HEK293 (cell line): ENCODE data around the gene ADAMTSL5.
A peak's percentile ranks its signal among the peaks of the same experiment; 100 is the strongest.

Source experiments
- KLF9 ChIP-seq: fragments of 450-650 bp; formaldehyde crosslinking; IDR thresholded peaks from 2 replicates; pipeline ENCODE4 v1.5.1; 2016; ENCODE audit warnings: missing biosample characterization, missing genetic modification characterization, low read depth
- REPIN1 ChIP-seq: fragments of 450-650 bp; formaldehyde crosslinking; IDR thresholded peaks from 2 replicates; pipeline ENCODE4 v1.5.1; 2017; ENCODE audit warnings: missing biosample characterization, missing genetic modification characterization, low read depth
- SALL2 ChIP-seq: fragments of 450-650 bp; formaldehyde crosslinking; IDR thresholded peaks from 2 replicates; pipeline ENCODE4 v1.5.0; 2017; ENCODE audit warnings: missing biosample characterization, mild to moderate bottlenecking, missing genetic modification characterization, borderline replicate concordance
- ZBTB7A ChIP-seq: fragments of 450-650 bp; formaldehyde crosslinking; IDR thresholded peaks from 2 replicates; pipeline ENCODE4 v1.5.1; 2016; ENCODE audit warnings: low read depth, missing biosample characterization, missing genetic modification characterization
- ZBTB8A ChIP-seq: fragments of 450-650 bp; formaldehyde crosslinking; IDR thresholded peaks from 2 replicates; pipeline ENCODE4 v1.5.1; 2016; ENCODE audit warnings: missing biosample characterization, missing genetic modification characterization
- ZFHX2 ChIP-seq: fragments of 450-650 bp; formaldehyde crosslinking; conservative IDR thresholded peaks from 2 replicates; pipeline ENCODE4 v1.5.1; 2016; ENCODE audit warnings: missing biosample characterization, missing genetic modification characterization
- ZNF121 ChIP-seq: fragments of 450-650 bp; formaldehyde crosslinking; IDR thresholded peaks from 2 replicates; pipeline ENCODE4 v1.5.1; 2016; ENCODE audit warnings: missing biosample characterization, missing genetic modification characterization
- ZNF324 ChIP-seq: fragments of 450-650 bp; formaldehyde crosslinking; IDR thresholded peaks from 2 replicates; pipeline ENCODE4 v1.5.1; 2016; ENCODE audit warnings: missing biosample characterization, missing genetic modification characterization
- ZNF335 ChIP-seq: fragments of 450-650 bp; formaldehyde crosslinking; conservative IDR thresholded peaks from 2 replicates; pipeline ENCODE4 v1.5.1; 2016; ENCODE audit warnings: missing biosample characterization, missing genetic modification characterization
- ZNF391 ChIP-seq: fragments of 450-650 bp; formaldehyde crosslinking; IDR thresholded peaks from 2 replicates; pipeline ENCODE4 v1.5.1; 2016; ENCODE audit warnings: low read depth, missing biosample characterization, missing genetic modification characterization, borderline replicate concordance
- ZNF561 ChIP-seq: fragments of 450-650 bp; IDR thresholded peaks from 2 replicates; pipeline ENCODE4 v1.5.1; 2018; ENCODE audit warnings: missing biosample characterization, missing genetic modification characterization, borderline replicate concordance
- ZNF585B ChIP-seq: fragments of 450-650 bp; formaldehyde crosslinking; IDR thresholded peaks from 2 replicates; pipeline ENCODE4 v1.5.1; 2016; ENCODE audit warnings: missing biosample characterization, missing genetic modification characterization
- ZNF629 ChIP-seq: fragments of 450-650 bp; formaldehyde crosslinking; IDR thresholded peaks from 2 replicates; pipeline ENCODE4 v1.5.1; 2017; ENCODE audit warnings: missing biosample characterization, missing genetic modification characterization
- ZNF654 ChIP-seq: fragments of 450-650 bp; formaldehyde crosslinking; IDR thresholded peaks from 2 replicates; pipeline ENCODE4 v1.5.1; 2016; ENCODE audit warnings: low read depth, missing biosample characterization, missing genetic modification characterization
- ZNF76 ChIP-seq: fragments of 450-650 bp; formaldehyde crosslinking; IDR thresholded peaks from 2 replicates; pipeline ENCODE4; 2016; ENCODE audit warnings: low read depth, missing biosample characterization, missing genetic modification characterization, borderline replicate concordance
- ZNF785 ChIP-seq: fragments of 450-650 bp; formaldehyde crosslinking; IDR thresholded peaks from 2 replicates; pipeline ENCODE4 v1.5.1; 2016; ENCODE audit warnings: missing biosample characterization, missing genetic modification characterization
- TF ChIP-seq, protein P1 (sequence below): fragments of 450-650 bp; formaldehyde crosslinking; IDR thresholded peaks from 2 replicates; pipeline ENCODE4 v1.5.1; 2016; ENCODE audit warnings: missing biosample characterization, missing genetic modification characterization, borderline replicate concordance
- TF ChIP-seq, protein P2 (sequence below): fragments of 450-650 bp; formaldehyde crosslinking; IDR thresholded peaks from 2 replicates; pipeline ENCODE4 v1.5.1; 2016; ENCODE audit warnings: missing biosample characterization, missing genetic modification characterization
- TF ChIP-seq, protein P3 (sequence below): fragments of 450-650 bp; formaldehyde crosslinking; IDR thresholded peaks from 2 replicates; pipeline ENCODE4 v1.5.1; 2017; ENCODE audit warnings: missing biosample characterization, missing genetic modification characterization
- TF ChIP-seq, protein P4 (sequence below): fragments of 450-650 bp; formaldehyde crosslinking; IDR thresholded peaks from 2 replicates; pipeline ENCODE4 v1.5.1; 2016; ENCODE audit warnings: missing biosample characterization, missing genetic modification characterization
- TF ChIP-seq, protein P5 (sequence below): fragments of 450-650 bp; formaldehyde crosslinking; IDR thresholded peaks from 2 replicates; pipeline ENCODE4 v1.5.1; 2017; ENCODE audit warnings: missing biosample characterization, missing genetic modification characterization
- TF ChIP-seq, protein P6 (sequence below): fragments of 450-650 bp; formaldehyde crosslinking; IDR thresholded peaks from 2 replicates; pipeline ENCODE4 v1.5.0; 2017; ENCODE audit warnings: missing biosample characterization, missing genetic modification characterization, borderline replicate concordance

Gene ADAMTSL5

DNA sequence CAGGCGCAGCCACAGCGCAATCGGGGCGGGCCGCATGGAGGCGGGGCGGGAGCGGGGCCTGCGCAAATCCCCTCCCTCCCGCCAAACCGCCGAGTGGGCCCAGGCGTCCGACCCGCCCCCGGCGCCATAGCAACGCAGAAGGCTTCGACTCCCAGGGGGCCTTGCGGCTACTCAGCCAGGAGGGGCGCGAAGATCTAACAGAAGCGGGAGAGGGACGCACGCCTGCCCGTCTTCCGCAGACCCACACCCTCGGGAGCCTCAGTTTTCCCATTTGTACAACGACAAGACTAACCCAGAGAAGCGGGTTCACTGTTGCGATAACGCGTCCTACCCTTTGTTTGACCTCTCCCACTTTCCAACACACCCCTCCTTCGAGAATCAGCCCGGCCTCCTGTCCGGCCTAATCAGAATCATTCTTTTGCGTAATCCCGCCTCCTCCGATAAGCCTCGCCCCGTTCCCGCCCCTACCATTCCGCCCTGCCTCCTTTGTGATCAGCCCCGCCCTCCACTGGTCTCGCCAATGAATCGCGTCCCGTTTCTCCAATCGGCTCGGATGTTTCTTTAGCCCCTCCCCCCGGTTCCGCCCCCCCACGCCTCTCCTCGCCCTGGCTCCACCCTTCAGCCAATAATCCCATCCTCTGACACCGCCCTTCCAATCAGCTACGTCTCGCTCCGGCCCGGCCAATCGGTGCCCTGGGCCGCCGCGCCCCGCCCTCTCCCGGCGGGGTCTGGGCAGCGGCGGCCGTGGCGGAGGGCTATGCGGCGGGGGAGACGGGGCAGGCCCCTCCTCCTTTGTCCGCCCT lies 22.3 kb downstream of the ADAMTSL5 start, which contains the start of gene PCSK4 (continued):
- TF ChIP-seq, protein P1, sequence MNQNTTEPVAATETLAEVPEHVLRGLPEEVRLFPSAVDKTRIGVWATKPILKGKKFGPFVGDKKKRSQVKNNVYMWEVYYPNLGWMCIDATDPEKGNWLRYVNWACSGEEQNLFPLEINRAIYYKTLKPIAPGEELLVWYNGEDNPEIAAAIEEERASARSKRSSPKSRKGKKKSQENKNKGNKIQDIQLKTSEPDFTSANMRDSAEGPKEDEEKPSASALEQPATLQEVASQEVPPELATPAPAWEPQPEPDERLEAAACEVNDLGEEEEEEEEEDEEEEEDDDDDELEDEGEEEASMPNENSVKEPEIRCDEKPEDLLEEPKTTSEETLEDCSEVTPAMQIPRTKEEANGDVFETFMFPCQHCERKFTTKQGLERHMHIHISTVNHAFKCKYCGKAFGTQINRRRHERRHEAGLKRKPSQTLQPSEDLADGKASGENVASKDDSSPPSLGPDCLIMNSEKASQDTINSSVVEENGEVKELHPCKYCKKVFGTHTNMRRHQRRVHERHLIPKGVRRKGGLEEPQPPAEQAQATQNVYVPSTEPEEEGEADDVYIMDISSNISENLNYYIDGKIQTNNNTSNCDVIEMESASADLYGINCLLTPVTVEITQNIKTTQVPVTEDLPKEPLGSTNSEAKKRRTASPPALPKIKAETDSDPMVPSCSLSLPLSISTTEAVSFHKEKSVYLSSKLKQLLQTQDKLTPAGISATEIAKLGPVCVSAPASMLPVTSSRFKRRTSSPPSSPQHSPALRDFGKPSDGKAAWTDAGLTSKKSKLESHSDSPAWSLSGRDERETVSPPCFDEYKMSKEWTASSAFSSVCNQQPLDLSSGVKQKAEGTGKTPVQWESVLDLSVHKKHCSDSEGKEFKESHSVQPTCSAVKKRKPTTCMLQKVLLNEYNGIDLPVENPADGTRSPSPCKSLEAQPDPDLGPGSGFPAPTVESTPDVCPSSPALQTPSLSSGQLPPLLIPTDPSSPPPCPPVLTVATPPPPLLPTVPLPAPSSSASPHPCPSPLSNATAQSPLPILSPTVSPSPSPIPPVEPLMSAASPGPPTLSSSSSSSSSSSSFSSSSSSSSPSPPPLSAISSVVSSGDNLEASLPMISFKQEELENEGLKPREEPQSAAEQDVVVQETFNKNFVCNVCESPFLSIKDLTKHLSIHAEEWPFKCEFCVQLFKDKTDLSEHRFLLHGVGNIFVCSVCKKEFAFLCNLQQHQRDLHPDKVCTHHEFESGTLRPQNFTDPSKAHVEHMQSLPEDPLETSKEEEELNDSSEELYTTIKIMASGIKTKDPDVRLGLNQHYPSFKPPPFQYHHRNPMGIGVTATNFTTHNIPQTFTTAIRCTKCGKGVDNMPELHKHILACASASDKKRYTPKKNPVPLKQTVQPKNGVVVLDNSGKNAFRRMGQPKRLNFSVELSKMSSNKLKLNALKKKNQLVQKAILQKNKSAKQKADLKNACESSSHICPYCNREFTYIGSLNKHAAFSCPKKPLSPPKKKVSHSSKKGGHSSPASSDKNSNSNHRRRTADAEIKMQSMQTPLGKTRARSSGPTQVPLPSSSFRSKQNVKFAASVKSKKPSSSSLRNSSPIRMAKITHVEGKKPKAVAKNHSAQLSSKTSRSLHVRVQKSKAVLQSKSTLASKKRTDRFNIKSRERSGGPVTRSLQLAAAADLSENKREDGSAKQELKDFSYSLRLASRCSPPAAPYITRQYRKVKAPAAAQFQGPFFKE (tag by site-specific recombination), result no peak
- peak; percentile 95 for TF ChIP-seq ZNF335 (tag by site-specific recombination)
- TF ChIP-seq ZNF561 (tag by site-specific recombination), result no peak; the same call in 1 of the 2 replicates
- TF ChIP-seq, protein P2, sequence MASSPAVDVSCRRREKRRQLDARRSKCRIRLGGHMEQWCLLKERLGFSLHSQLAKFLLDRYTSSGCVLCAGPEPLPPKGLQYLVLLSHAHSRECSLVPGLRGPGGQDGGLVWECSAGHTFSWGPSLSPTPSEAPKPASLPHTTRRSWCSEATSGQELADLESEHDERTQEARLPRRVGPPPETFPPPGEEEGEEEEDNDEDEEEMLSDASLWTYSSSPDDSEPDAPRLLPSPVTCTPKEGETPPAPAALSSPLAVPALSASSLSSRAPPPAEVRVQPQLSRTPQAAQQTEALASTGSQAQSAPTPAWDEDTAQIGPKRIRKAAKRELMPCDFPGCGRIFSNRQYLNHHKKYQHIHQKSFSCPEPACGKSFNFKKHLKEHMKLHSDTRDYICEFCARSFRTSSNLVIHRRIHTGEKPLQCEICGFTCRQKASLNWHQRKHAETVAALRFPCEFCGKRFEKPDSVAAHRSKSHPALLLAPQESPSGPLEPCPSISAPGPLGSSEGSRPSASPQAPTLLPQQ (tag by site-specific recombination), result peak; percentile 99
- TF ChIP-seq, protein P3, sequence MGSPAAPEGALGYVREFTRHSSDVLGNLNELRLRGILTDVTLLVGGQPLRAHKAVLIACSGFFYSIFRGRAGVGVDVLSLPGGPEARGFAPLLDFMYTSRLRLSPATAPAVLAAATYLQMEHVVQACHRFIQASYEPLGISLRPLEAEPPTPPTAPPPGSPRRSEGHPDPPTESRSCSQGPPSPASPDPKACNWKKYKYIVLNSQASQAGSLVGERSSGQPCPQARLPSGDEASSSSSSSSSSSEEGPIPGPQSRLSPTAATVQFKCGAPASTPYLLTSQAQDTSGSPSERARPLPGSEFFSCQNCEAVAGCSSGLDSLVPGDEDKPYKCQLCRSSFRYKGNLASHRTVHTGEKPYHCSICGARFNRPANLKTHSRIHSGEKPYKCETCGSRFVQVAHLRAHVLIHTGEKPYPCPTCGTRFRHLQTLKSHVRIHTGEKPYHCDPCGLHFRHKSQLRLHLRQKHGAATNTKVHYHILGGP (tag by site-specific recombination), result no peak
- TF ChIP-seq ZNF391 (tag by site-specific recombination), result no peak
- TF ChIP-seq ZNF785 (tag by site-specific recombination), result no peak
- TF ChIP-seq ZBTB8A (tag by site-specific recombination), result no peak; the same call in none of the 2 replicates
- no peak for TF ChIP-seq ZNF654
- TF ChIP-seq, protein P4, sequence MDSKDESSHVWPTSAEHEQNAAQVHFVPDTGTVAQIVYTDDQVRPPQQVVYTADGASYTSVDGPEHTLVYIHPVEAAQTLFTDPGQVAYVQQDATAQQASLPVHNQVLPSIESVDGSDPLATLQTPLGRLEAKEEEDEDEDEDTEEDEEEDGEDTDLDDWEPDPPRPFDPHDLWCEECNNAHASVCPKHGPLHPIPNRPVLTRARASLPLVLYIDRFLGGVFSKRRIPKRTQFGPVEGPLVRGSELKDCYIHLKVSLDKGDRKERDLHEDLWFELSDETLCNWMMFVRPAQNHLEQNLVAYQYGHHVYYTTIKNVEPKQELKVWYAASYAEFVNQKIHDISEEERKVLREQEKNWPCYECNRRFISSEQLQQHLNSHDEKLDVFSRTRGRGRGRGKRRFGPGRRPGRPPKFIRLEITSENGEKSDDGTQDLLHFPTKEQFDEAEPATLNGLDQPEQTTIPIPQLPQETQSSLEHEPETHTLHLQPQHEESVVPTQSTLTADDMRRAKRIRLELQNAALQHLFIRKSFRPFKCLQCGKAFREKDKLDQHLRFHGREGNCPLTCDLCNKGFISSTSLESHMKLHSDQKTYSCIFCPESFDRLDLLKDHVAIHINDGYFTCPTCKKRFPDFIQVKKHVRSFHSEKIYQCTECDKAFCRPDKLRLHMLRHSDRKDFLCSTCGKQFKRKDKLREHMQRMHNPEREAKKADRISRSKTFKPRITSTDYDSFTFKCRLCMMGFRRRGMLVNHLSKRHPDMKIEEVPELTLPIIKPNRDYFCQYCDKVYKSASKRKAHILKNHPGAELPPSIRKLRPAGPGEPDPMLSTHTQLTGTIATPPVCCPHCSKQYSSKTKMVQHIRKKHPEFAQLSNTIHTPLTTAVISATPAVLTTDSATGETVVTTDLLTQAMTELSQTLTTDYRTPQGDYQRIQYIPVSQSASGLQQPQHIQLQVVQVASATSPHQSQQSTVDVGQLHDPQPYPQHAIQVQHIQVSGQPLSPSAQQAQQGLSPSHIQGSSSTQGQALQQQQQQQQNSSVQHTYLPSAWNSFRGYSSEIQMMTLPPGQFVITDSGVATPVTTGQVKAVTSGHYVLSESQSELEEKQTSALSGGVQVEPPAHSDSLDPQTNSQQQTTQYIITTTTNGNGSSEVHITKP (tag by site-specific recombination), result peak; percentile 100
- peak; percentile 95 for TF ChIP-seq ZNF76 (tag by site-specific recombination)
- TF ChIP-seq, protein P5, sequence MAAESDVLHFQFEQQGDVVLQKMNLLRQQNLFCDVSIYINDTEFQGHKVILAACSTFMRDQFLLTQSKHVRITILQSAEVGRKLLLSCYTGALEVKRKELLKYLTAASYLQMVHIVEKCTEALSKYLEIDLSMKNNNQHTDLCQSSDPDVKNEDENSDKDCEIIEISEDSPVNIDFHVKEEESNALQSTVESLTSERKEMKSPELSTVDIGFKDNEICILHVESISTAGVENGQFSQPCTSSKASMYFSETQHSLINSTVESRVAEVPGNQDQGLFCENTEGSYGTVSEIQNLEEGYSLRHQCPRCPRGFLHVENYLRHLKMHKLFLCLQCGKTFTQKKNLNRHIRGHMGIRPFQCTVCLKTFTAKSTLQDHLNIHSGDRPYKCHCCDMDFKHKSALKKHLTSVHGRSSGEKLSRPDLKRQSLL (tag by site-specific recombination), result no peak
- TF ChIP-seq SALL2, result no peak
- TF ChIP-seq ZNF585B (tag by site-specific recombination), result no peak
- peak; percentile 72; the same call in 1 of the 2 replicates for TF ChIP-seq ZNF324 (tag by site-specific recombination)
- no peak for TF ChIP-seq ZBTB7A
- peak; percentile 87 for TF ChIP-seq KLF9 (tag by site-specific recombination)
- peak; percentile 75; the same call in 1 of the 2 replicates for TF ChIP-seq ZFHX2 (tag by site-specific recombination)
- no peak for TF ChIP-seq ZNF121 (tag by site-specific recombination)
- no peak for TF ChIP-seq REPIN1 (tag by site-specific recombination)
- TF ChIP-seq ZNF629 (tag by site-specific recombination), result peak; percentile 70
- TF ChIP-seq, protein P6, sequence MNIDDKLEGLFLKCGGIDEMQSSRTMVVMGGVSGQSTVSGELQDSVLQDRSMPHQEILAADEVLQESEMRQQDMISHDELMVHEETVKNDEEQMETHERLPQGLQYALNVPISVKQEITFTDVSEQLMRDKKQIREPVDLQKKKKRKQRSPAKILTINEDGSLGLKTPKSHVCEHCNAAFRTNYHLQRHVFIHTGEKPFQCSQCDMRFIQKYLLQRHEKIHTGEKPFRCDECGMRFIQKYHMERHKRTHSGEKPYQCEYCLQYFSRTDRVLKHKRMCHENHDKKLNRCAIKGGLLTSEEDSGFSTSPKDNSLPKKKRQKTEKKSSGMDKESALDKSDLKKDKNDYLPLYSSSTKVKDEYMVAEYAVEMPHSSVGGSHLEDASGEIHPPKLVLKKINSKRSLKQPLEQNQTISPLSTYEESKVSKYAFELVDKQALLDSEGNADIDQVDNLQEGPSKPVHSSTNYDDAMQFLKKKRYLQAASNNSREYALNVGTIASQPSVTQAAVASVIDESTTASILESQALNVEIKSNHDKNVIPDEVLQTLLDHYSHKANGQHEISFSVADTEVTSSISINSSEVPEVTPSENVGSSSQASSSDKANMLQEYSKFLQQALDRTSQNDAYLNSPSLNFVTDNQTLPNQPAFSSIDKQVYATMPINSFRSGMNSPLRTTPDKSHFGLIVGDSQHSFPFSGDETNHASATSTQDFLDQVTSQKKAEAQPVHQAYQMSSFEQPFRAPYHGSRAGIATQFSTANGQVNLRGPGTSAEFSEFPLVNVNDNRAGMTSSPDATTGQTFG (tag by site-specific recombination), result no peak
